Suprapubic skin (tissue), 4 donors: ENCODE data around the gene ZNF45.

Source experiments
- EP300 ChIP-seq: sonication (generic); formaldehyde crosslinking; IDR thresholded peaks from one replicate; pipeline ENCODE4 v1.6.1; 2017; ENCODE audit warnings: antibody characterized with exemption
- POLR2A ChIP-seq, 2 donors: fragments of 450-650 bp; IDR thresholded peaks; one replicate each; pipeline ENCODE4 v1.6.1; 2017; ENCODE audit warnings: antibody characterized with exemption in 2 of 2, mild to moderate bottlenecking in 2 of 2, moderate library complexity in 2 of 2
- POLR2AphosphoS5 ChIP-seq, 3 donors: sonication (generic); formaldehyde crosslinking; IDR thresholded peaks; one replicate each; pipeline ENCODE4 v1.6.1; 2017; ENCODE audit warnings: antibody characterized with exemption in 3 of 3
- TF ChIP-seq, protein P1 (sequence below), 2 donors: fragments of 200-600 bp in 1 of 2; fragments of 450-650 bp in 1 of 2; sonication (generic) in 1 of 2; IDR thresholded peaks; one replicate each; pipeline ENCODE4 v1.5.1; 2016 to 2019; ENCODE audit warnings: antibody characterized with exemption in 2 of 2, mild to moderate bottlenecking in 1 of 2, moderate library complexity in 1 of 2

DNA sequence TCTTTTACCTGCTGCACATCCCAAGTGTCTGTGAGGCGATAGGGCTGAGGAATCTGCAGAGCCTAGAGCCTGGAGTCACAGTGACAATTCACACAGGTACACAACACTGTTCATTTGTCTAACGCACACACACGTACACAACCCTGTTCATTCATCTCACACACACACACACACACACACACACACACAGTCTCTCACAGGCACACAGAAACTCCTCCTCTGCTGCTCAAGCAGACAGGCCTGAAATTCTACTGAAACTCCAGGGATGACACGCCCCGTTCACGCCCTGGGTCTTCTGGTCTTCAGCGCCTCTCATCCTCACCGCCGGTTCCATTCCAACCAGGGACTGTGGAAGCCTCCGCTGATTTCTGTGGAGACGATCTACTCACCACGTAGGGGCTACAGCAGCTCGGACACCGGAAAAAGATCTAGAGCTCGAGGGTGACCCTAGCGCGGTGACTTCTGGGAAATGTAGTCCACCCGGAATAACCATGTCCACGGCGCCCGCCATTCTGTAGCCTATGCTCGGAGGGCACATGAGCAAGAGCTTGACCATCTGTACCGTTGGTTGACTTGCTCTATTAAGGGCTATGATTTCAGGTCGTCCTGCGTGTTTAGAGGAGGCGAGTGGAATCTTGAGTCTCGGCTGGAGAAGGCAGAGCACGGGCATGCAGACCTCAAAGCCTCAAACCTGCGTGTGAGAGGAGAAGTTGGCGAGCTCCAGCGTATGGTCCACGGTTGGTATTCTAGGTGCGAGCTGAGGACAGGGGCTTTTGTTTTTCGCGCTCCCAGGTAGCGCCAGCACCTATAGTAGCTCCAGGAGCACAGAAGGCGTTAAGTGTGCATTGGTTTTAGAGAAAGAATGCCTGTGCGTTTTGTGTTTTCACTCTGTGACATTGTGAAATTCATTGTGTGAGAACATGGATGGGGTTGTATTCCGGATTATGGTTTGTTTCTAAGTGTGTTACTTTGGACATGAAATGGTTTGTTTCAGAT lies 33.4 kb downstream of the ZNF45 start:
- TF ChIP-seq, protein P1, sequence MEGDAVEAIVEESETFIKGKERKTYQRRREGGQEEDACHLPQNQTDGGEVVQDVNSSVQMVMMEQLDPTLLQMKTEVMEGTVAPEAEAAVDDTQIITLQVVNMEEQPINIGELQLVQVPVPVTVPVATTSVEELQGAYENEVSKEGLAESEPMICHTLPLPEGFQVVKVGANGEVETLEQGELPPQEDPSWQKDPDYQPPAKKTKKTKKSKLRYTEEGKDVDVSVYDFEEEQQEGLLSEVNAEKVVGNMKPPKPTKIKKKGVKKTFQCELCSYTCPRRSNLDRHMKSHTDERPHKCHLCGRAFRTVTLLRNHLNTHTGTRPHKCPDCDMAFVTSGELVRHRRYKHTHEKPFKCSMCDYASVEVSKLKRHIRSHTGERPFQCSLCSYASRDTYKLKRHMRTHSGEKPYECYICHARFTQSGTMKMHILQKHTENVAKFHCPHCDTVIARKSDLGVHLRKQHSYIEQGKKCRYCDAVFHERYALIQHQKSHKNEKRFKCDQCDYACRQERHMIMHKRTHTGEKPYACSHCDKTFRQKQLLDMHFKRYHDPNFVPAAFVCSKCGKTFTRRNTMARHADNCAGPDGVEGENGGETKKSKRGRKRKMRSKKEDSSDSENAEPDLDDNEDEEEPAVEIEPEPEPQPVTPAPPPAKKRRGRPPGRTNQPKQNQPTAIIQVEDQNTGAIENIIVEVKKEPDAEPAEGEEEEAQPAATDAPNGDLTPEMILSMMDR (IDR thresholded peaks at IDR 0.05) = no peak
- TF ChIP-seq EP300 (no peak), POLR2A (IDR thresholded peaks at IDR 0.05) (no peak), POLR2AphosphoS5 (IDR thresholded peaks at IDR 0.05) (no peak)
